Measurements from ENCODE around the gene VENTX. TPM values are rescaled to one million over a fixed set of nuclear protein-coding genes. Genes with fewer than 3 reads are reported as not detected.

Gene VENTX
- total RNA-seq, 1 donor from 2014 or later, result not detected

- Mint-ChIP-seq H3K27ac (ENCODE audit: unreplicated experiment) (no peak overlapping the region), H3K36me3 (ENCODE audit: unreplicated experiment) (peaks cover 45% of the 10 kb centered on the region), H3K27me3 (ENCODE audit: unreplicated experiment) (no peaks in the 10 kb centered on the region), H3K9me3 (ENCODE audit: unreplicated experiment) (no peaks in the 10 kb centered on the region), H3K4me1 (ENCODE audit: unreplicated experiment) (peaks cover 16% of the 10 kb centered on the region), H3K4me3 (ENCODE audit: unreplicated experiment) (no peak overlapping the region)
- TF ChIP-seq CTCF (IDR thresholded peaks at IDR 0.05), result no peak
- no peak for DNase-seq (ENCODE audit: extremely low spot score, unreplicated experiment)
Observed at GRCh38 chr10:133282846-133283390, 45.3 kb downstream of the VENTX start.

DNA sequence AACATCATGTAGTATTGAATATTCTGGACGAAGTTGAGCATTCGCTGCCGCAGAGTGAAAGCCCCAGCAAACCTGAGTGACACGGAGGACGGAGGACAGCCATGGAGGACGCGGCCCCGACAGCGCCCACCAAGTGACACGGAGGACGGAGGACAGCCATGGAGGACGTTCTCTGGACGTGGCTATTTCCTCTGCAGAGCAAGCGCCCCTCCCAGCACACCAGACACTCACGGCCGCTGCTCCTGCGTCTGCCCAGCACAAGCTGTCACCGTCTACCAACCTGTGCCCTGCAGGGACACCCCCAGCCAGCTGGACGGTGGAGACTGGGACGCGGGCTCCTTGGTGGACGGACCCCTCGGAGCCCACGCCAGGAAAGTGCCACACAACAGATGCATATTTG is 46.3 kb downstream of the VENTX start:
- Mint-ChIP-seq H3K4me1 (ENCODE audit: unreplicated experiment) (peaks cover 6% of the 10 kb centered on the region), H3K27ac (ENCODE audit: unreplicated experiment) (no peak overlapping the region), H3K9me3 (ENCODE audit: unreplicated experiment) (no peaks in the 10 kb centered on the region)

DNA sequence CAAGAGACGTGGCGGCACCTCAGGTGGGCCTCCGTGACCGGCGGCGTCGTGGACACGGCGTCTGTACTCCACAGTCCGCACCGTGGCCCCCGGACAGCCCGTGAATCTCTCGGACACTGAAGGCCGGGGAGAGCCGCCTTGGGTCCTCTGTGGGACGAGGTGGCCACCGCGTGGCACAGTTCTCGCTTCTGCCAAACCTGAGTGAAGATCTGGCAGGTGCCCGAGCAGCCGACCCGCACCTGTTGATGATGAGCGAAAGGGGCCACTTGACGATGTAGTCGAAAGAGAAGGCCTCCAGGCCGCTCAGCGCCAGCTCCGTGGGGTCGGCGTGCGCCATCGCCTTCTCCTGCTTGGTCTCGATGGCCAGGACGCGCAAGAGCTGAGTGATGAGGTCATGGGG is 47.6 kb downstream of the VENTX start:
- H3K4me1 Mint-ChIP-seq (ENCODE audit: unreplicated experiment), result no peaks in the 10 kb centered on the region
- H3K4me3 Mint-ChIP-seq (ENCODE audit: unreplicated experiment), result no peak overlapping the region
- no peaks in the 10 kb centered on the region for H3K9me3 Mint-ChIP-seq (ENCODE audit: unreplicated experiment)
- no peak overlapping the region for H3K27ac Mint-ChIP-seq (ENCODE audit: unreplicated experiment)
- DNase-seq (ENCODE audit: extremely low spot score, unreplicated experiment), result no peak
- H3K27me3 Mint-ChIP-seq (ENCODE audit: unreplicated experiment), result no peaks in the 10 kb centered on the region
- peaks cover 59% of the 10 kb centered on the region for H3K36me3 Mint-ChIP-seq (ENCODE audit: unreplicated experiment)
- no peak for TF ChIP-seq CTCF (IDR thresholded peaks at IDR 0.05)

More for the DNA sequence above, 46.3 kb downstream of the VENTX start:
- Mint-ChIP-seq H3K36me3 (ENCODE audit: unreplicated experiment) (peaks cover 50% of the 10 kb centered on the region), H3K4me3 (ENCODE audit: unreplicated experiment) (no peak overlapping the region), H3K27me3 (ENCODE audit: unreplicated experiment) (no peaks in the 10 kb centered on the region)
- DNase-seq (ENCODE audit: extremely low spot score, unreplicated experiment), result no peak
- no peak for TF ChIP-seq CTCF (IDR thresholded peaks at IDR 0.05)

GRCh38 chr10:133286366-133286765 is 48.7 kb downstream of the VENTX start:
- H3K4me3 Mint-ChIP-seq (ENCODE audit: unreplicated experiment), result no peak overlapping the region
- TF ChIP-seq CTCF (IDR thresholded peaks at IDR 0.05), result no peak
- H3K27me3 Mint-ChIP-seq (ENCODE audit: unreplicated experiment), result no peaks in the 10 kb centered on the region
- no peak for DNase-seq (ENCODE audit: extremely low spot score, unreplicated experiment)
- no peaks in the 10 kb centered on the region for H3K9me3 Mint-ChIP-seq (ENCODE audit: unreplicated experiment)
- no peaks in the 10 kb centered on the region for H3K4me1 Mint-ChIP-seq (ENCODE audit: unreplicated experiment)
- H3K27ac Mint-ChIP-seq (ENCODE audit: unreplicated experiment), result no peak overlapping the region
- H3K36me3 Mint-ChIP-seq (ENCODE audit: unreplicated experiment), result peaks cover 64% of the 10 kb centered on the region

- Mint-ChIP-seq H3K9me3 (ENCODE audit: unreplicated experiment) (no peaks in the 10 kb centered on the region), H3K4me3 (ENCODE audit: unreplicated experiment) (no peak overlapping the region), H3K4me1 (ENCODE audit: unreplicated experiment) (peaks cover 4% of the 10 kb centered on the region), H3K27me3 (ENCODE audit: unreplicated experiment) (no peaks in the 10 kb centered on the region), H3K36me3 (ENCODE audit: unreplicated experiment) (peaks cover 54% of the 10 kb centered on the region), H3K27ac (ENCODE audit: unreplicated experiment) (no peak overlapping the region)
- no peak for TF ChIP-seq CTCF (IDR thresholded peaks at IDR 0.05)
- DNase-seq (ENCODE audit: extremely low spot score, unreplicated experiment), result no peak
Observed at GRCh38 chr10:133287832-133288500, 50.3 kb downstream of the VENTX start.

Data from osteocyte (in vitro differentiated cells).